ENCODE results near the gene PALLD. TPM values are rescaled to one million over a fixed set of nuclear protein-coding genes. Genes with fewer than 3 reads are reported as not detected.

The PALLD gene
- total RNA-seq, 1 donor from 2014 or later = 396 TPM

DNA sequence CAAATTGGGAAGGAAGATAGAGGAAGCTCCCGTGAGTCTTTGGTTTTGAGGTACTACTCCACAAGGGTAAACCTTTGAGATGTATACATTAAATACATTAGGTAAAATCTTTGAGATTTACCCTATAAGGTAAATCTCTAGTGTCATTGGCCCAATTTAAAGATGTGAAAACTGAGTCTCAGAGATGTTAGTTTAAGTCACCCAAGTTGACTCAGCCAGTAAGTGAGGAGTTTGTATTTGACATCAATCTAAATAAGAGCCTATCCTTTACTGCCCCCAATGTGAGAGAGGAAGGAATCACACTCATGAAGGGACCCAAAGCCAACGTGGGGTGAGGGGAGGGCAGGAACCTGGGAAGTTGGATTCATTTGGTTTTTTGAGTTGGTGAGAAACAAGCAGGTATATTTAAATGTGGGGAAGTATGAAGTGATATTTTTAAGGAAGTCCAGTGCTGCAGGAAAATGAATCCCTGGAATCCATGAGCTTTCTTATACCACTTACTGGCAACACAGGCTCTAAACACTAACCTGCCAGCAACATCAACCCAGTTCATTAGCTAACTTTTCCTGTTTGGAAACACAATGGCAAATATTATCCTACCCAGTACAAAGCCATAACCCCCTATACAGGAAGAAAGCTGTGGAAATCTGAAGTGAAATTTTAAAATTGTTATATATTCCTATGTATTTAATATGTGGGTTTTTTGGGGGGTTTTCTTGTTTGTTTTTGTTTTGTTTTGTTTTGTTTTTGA lies 55.3 kb downstream of the PALLD start:
- Mint-ChIP-seq H3K9me3 (ENCODE audit: unreplicated experiment) (no peaks in the 10 kb centered on the region), H3K4me1 (ENCODE audit: unreplicated experiment) (peaks cover 48% of the 10 kb centered on the region), H3K4me3 (ENCODE audit: unreplicated experiment) (no peak overlapping the region), H3K36me3 (ENCODE audit: unreplicated experiment) (no peaks in the 10 kb centered on the region), H3K27me3 (ENCODE audit: unreplicated experiment) (no peaks in the 10 kb centered on the region), H3K27ac (ENCODE audit: unreplicated experiment) (peak overlapping the region; percentile 31)
- no peak for DNase-seq (ENCODE audit: extremely low spot score, unreplicated experiment)
- TF ChIP-seq, protein P1, sequence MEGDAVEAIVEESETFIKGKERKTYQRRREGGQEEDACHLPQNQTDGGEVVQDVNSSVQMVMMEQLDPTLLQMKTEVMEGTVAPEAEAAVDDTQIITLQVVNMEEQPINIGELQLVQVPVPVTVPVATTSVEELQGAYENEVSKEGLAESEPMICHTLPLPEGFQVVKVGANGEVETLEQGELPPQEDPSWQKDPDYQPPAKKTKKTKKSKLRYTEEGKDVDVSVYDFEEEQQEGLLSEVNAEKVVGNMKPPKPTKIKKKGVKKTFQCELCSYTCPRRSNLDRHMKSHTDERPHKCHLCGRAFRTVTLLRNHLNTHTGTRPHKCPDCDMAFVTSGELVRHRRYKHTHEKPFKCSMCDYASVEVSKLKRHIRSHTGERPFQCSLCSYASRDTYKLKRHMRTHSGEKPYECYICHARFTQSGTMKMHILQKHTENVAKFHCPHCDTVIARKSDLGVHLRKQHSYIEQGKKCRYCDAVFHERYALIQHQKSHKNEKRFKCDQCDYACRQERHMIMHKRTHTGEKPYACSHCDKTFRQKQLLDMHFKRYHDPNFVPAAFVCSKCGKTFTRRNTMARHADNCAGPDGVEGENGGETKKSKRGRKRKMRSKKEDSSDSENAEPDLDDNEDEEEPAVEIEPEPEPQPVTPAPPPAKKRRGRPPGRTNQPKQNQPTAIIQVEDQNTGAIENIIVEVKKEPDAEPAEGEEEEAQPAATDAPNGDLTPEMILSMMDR (IDR thresholded peaks at IDR 0.05) = no peak

DNA sequence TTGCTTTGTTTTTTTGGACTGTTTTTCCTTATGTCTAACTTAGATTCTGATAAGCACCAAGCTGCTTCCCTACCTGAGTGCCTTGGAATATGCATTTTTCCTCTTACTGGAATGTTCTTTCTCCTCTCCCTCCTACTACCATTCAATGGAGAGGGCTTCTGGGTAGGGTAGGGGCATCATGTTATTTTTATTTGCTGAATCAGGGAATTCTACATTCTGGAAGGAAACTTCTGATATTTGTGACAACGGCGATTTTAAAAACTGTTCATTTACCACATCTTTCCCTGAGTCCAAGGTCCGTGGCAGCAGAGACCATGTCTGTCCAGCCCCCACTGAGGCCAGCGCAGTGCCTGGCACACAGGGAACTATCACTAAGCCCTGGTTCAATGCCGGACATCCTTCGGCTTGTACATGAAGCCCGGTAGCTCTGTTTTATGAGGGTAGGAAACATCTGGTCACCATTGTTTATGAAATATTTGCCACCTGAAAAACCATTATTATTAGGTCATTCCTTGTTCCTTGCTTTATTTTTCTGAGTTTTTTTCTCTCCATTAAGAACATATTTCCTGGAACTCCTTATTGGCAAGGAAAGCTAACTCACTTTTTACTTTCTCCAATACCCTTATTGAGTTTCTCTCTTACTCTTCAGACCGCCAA lies 57.0 kb downstream of the PALLD start:
- H3K36me3 Mint-ChIP-seq (ENCODE audit: unreplicated experiment) = no peaks in the 10 kb centered on the region
- no peaks in the 10 kb centered on the region for H3K9me3 Mint-ChIP-seq (ENCODE audit: unreplicated experiment)
- DNase-seq (ENCODE audit: extremely low spot score, unreplicated experiment) = no peak
- peaks cover 53% of the 10 kb centered on the region for H3K4me1 Mint-ChIP-seq (ENCODE audit: unreplicated experiment)
- no peak overlapping the region for H3K4me3 Mint-ChIP-seq (ENCODE audit: unreplicated experiment)
- TF ChIP-seq, protein P1 (IDR thresholded peaks at IDR 0.05) = no peak
- H3K27me3 Mint-ChIP-seq (ENCODE audit: unreplicated experiment) = no peaks in the 10 kb centered on the region
- no peak overlapping the region for H3K27ac Mint-ChIP-seq (ENCODE audit: unreplicated experiment)

DNA sequence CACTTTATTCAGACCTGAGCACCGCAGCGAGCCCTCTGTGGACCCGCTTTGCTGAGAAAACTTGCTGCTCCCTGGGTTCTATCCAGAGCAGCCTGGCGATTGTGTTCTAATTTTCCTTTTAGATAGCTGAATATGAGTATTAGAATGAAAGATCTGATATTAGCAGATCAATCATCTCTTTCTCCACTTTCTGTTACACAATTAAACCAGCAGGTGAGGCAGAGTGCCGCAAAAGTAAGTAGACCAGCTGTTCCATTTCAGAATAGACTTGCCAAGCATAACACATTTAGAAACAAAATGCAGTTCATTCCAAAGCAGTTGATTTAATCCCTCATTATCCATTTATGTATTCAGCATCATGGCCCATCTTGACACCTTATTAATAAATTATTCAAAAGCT lies 58.6 kb downstream of the PALLD start:
- Mint-ChIP-seq H3K4me3 (ENCODE audit: unreplicated experiment) (no peak overlapping the region), H3K27me3 (ENCODE audit: unreplicated experiment) (no peaks in the 10 kb centered on the region), H3K27ac (ENCODE audit: unreplicated experiment) (no peak overlapping the region), H3K36me3 (ENCODE audit: unreplicated experiment) (no peaks in the 10 kb centered on the region), H3K4me1 (ENCODE audit: unreplicated experiment) (peaks cover 54% of the 10 kb centered on the region), H3K9me3 (ENCODE audit: unreplicated experiment) (no peaks in the 10 kb centered on the region)
- TF ChIP-seq, protein P1 (IDR thresholded peaks at IDR 0.05) = no peak
- DNase-seq (ENCODE audit: extremely low spot score, unreplicated experiment) = no peak

DNA sequence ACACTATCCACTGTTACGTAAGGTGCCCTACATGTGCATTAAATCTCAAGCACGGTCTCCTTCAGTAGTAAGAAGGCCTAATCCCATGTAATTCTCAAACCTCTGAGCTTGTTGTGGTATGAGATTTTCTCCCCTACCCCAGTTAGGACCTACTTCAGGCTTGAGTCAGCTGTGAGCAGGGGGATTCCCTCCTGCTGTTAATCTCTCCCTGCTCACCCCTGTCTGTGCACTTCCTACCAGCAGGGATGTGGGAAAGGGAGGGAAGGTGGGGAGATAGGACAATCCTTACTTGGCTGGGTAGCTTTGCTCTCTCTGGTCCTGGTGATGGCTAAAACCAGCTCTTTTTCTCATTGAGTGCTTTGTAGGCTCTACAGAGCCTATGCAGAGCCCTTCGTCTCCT lies 60.8 kb downstream of the PALLD start:
- H3K27ac Mint-ChIP-seq (ENCODE audit: unreplicated experiment) = no peak overlapping the region
- H3K4me3 Mint-ChIP-seq (ENCODE audit: unreplicated experiment) = no peak overlapping the region
- no peaks in the 10 kb centered on the region for H3K27me3 Mint-ChIP-seq (ENCODE audit: unreplicated experiment)
- no peaks in the 10 kb centered on the region for H3K9me3 Mint-ChIP-seq (ENCODE audit: unreplicated experiment)
- peaks cover 61% of the 10 kb centered on the region for H3K4me1 Mint-ChIP-seq (ENCODE audit: unreplicated experiment)
- TF ChIP-seq, protein P1 (IDR thresholded peaks at IDR 0.05) = no peak
- no peaks in the 10 kb centered on the region for H3K36me3 Mint-ChIP-seq (ENCODE audit: unreplicated experiment)
- DNase-seq (ENCODE audit: extremely low spot score, unreplicated experiment) = no peak

DNA sequence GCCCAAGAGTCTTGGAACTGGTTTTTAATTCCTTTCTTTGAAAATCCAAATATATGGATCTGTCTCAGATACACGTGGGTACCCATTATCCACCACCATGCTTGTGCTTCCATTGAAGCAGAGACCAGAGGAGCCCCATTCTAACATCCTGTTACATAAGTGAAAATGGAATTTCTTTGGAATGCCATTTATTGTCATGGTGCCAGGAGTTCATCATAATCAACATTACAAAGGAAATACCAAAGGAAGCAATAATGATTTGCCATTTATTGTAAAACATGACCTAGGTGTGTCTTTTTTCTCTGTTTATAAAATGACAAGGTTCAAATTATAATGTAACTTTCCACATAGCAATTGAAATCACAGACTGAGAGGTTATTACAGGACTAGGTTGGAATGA lies 61.7 kb downstream of the PALLD start:
- Mint-ChIP-seq H3K9me3 (ENCODE audit: unreplicated experiment) (no peaks in the 10 kb centered on the region), H3K4me3 (ENCODE audit: unreplicated experiment) (no peak overlapping the region)

More for the DNA sequence above, 61.7 kb downstream of the PALLD start:
- no peaks in the 10 kb centered on the region for H3K36me3 Mint-ChIP-seq (ENCODE audit: unreplicated experiment)
- TF ChIP-seq, protein P1 (IDR thresholded peaks at IDR 0.05) = no peak
- no peaks in the 10 kb centered on the region for H3K27me3 Mint-ChIP-seq (ENCODE audit: unreplicated experiment)
- peak overlapping the region; percentile 78 for H3K27ac Mint-ChIP-seq (ENCODE audit: unreplicated experiment)
- H3K4me1 Mint-ChIP-seq (ENCODE audit: unreplicated experiment) = peaks cover 66% of the 10 kb centered on the region
- no peak for DNase-seq (ENCODE audit: extremely low spot score, unreplicated experiment)

All from osteocyte (in vitro differentiated cells).